Superior temporal gyrus (tissue), 1 donor: ENCODE data around the gene NALCN.

Experiments
- DNase-seq: peaks from one replicate; pipeline ENCODE4 v3.0.0-alpha.2; 2016; ENCODE audit errors: extremely low spot score

The NALCN gene

DNA sequence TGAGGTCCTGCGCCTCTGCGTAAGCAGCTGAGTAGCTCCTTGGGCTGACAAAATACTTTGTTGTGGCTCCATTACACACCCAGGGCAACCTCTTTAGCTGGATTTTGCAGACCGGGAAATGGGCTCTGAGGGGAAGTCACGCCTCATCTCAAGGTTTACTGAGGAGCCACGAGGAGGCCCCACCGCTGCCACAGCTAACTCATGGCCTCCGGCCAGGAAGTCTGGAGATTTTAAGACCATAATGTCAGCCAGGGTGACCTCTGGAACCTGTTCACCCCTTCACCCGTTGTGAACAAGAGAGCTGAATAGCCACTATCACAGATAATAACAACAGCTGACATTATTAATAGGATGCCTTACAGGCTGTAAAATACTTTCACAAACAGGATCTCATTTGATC lies 390.4 kb downstream of the NALCN start:
- DNase-seq = no peak

DNA sequence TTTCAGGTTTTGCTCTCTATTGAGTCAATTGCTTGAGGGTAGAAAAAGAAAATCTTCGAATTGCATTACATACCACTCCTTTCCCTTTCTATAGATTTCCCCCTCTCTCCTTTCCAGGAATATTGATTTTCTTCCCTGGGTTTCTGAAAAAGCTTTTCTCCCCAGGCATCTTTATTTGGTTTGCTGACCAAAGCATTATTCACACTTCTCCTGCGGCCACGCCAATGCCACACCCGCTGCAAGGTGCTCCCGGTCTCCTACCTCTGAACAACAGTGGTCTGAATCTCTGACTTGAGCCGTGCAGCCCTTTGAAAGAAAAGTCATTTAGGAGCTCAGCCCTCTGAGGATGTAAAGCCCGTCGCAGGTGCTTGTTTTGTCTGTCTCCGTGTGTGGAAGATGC lies 390.8 kb downstream of the NALCN start:
- DNase-seq = no peak

- no peak for DNase-seq
Measured at GRCh38 chr13:101019126-101019525, 397.2 kb downstream of the NALCN start.

- DNase-seq = no peak
Measured at GRCh38 chr13:101018720-101019119, 397.6 kb downstream of the NALCN start.

- no peak for DNase-seq
Measured at GRCh38 chr13:101017123-101017872, 399.0 kb downstream of the NALCN start.

- DNase-seq = no peak
Measured at GRCh38 chr13:101016475-101016874, 399.8 kb downstream of the NALCN start.

GRCh38 chr13:101013245-101013644 lies 403.1 kb downstream of the NALCN start:
- DNase-seq = no peak

GRCh38 chr13:101010100-101010499 lies 406.2 kb downstream of the NALCN start:
- DNase-seq = no peak

GRCh38 chr13:101007245-101007644 lies 409.1 kb downstream of the NALCN start:
- DNase-seq = no peak
